Muscle layer of colon (tissue), 2 donors: Measurements from ENCODE around the gene PSORS1C1.
"Not testable (repeated sequence)": the region's sequence is repeated elsewhere in the genome, so short reads cannot be mapped to it uniquely, and the experiment has no call there.

Source experiments
- H3K27ac ChIP-seq: one replicate; pipeline ENCODE4 v1.7.0; 2013; ENCODE audit warnings: low read depth, mild to moderate bottlenecking, low read length, moderate library complexity
- H3K27me3 ChIP-seq, 2 donors: one replicate each; pipeline ENCODE4 v1.7.0; 2013; ENCODE audit warnings: low read length in 2 of 2, mild to moderate bottlenecking in 2 of 2; ENCODE audit not compliant: insufficient read depth in 2 of 2, control insufficient read depth in 1 of 2
- H3K36me3 ChIP-seq: one replicate; pipeline ENCODE4 v1.7.0; 2013; ENCODE audit warnings: mild to moderate bottlenecking, low read length; ENCODE audit not compliant: insufficient read depth
- H3K4me1 ChIP-seq: one replicate; pipeline ENCODE4 v1.7.0; 2013; ENCODE audit warnings: mild to moderate bottlenecking, low read length; ENCODE audit not compliant: insufficient read depth
- H3K4me3 ChIP-seq, 2 donors: one replicate each; pipeline ENCODE4 v1.7.0; 2013; ENCODE audit warnings: low read length in 2 of 2, low read depth in 1 of 2, mild to moderate bottlenecking in 1 of 2, moderate library complexity in 1 of 2
- H3K9ac ChIP-seq: one replicate; pipeline ENCODE4 v1.7.0; 2013; ENCODE audit warnings: low read length
- H3K9me3 ChIP-seq: one replicate; pipeline ENCODE4 v1.7.0; 2013; ENCODE audit warnings: mild to moderate bottlenecking, low read length
- donor health status: abdominal sarcoma.
- donor health status: Adenocarcinoma of cecum.

The PSORS1C1 gene

GRCh38 chr6:31114541-31114878 lies at the start of gene PSORS1C1:
PSORS1C1 (plus strand) TSS chr6:31114800; CDS start chr6:31129633, 14,833 bp downstream.
- no peaks in the 10 kb centered on the region for H3K36me3 ChIP-seq
- no peaks in the 10 kb centered on the region for H3K9me3 ChIP-seq
- H3K4me1 ChIP-seq, result peaks cover 33% of the 10 kb centered on the region
- H3K27ac ChIP-seq, result peak within 1 kb of the TSS; percentile 68
- H3K27me3 ChIP-seq, result no peaks in the 10 kb centered on the region
- peak within 1 kb of the TSS; percentile 9 for H3K9ac ChIP-seq
- peak within 1 kb of the TSS in 1 of 2 donors; percentile 37 for H3K4me3 ChIP-seq

GRCh38 chr6:31065556-31065955 lies 49.0 kb upstream of the PSORS1C1 start:
- Histone ChIP-seq H3K9ac (no peak overlapping the region), H3K27me3 (peaks cover 0 to 3% of the 10 kb centered on the region in 2 donors), H3K4me3 (no peak overlapping the region), H3K9me3 (no peaks in the 10 kb centered on the region), H3K27ac (no peak overlapping the region), H3K4me1 (no peaks in the 10 kb centered on the region), H3K36me3 (no peaks in the 10 kb centered on the region)

DNA sequence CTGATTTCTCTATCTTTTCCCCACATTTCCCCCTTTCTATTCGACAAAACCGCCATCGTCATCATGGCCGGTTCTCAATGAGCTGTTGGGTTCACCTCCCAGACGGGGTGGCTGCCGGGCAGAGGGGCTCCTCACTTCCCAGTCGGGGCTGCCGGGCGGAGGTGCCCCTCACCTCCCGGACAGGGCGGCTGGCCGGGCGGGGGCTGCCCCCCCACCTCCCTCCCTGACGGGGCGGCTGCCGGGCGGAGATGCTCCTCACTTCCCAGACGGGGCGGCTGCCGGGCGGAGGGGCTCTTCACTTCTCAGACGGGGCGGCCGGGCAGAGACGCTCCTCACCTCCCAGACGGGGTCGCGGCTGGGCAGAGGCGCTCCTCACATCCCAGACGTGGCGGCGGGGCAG lies 47.6 kb upstream of the PSORS1C1 start:
- not testable (repeated sequence) for H3K4me3 ChIP-seq, H3K9ac ChIP-seq, H3K27ac ChIP-seq, H3K27me3 ChIP-seq, H3K9me3 ChIP-seq, H3K4me1 ChIP-seq, H3K36me3 ChIP-seq

DNA sequence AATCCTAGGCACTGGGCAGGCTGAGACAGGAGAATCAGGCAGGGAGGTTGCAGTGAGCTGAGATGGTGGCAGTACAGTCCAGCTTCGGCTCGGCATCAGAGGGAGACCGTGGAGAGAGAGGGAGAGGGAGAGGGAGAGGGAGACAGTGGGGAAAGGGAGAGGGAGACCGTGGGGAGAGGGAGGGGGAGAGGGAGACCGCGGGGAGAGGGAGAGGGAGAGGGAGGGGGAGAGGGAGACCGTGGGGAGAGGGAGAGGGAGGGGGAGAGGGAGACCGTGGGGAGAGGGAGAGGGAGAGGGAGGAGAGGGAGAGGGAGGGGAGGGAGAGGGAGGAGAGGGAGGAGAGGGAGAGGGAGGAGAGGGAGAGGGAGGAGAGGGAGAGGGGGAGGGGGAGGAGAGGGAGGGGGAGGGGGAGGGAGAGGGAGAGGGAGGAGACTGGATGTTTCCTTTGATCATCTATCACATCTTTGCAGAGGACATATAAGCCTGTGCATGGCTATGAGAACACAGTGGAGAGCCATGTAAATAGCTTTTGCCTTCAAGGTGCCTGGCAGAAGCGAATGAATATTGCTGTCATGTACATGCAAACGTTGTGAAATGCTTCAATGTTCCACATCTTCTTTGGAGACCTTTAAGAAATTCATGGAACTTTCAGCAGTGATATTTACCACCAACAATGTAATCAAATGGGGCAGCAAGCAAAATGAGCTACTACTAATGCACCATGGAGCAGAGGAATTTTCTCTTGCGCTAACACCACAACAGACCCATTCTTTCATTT lies 46.5 kb upstream of the PSORS1C1 start:
- not testable (repeated sequence) for H3K4me1 ChIP-seq, H3K9ac ChIP-seq, H3K27ac ChIP-seq, H3K9me3 ChIP-seq, H3K36me3 ChIP-seq, H3K27me3 ChIP-seq, H3K4me3 ChIP-seq

DNA sequence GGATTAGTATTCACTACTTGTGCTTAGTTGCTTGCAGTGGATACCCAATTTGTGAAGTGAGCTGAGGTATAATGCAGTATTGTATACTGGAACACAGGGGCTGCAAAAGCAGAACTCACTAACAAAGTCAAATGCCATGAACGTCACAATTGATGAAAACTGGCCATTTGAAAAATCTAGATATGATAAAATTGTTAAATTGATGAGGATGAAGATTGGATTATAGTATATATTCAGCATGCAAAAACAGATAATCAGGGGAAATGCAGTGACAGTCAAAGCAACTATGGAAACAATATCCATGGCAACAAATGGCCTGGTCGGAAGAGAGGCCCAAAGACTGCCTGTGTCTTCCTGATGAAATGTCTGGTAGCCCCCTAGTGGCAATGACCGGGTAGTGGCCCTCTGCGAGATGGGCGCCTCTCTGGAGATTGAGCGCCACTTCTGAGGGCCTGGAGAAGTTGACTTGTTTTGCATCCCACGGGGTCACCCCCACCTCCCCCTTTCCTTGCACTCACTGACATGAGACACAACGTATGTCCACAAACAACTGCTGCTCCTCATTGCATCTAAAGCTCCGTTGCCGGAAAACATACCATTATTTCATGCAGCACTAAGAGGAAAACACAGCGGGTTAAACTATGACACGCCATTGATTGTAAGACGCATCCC lies 45.8 kb upstream of the PSORS1C1 start:
- H3K9ac ChIP-seq, result no peak overlapping the region
- no peak overlapping the region for H3K4me3 ChIP-seq
- H3K27me3 ChIP-seq, result no peaks in the 10 kb centered on the region
- H3K27ac ChIP-seq, result no peak overlapping the region
- H3K36me3 ChIP-seq, result no peaks in the 10 kb centered on the region
- H3K4me1 ChIP-seq, result peaks cover 8% of the 10 kb centered on the region
- H3K9me3 ChIP-seq, result no peaks in the 10 kb centered on the region

DNA sequence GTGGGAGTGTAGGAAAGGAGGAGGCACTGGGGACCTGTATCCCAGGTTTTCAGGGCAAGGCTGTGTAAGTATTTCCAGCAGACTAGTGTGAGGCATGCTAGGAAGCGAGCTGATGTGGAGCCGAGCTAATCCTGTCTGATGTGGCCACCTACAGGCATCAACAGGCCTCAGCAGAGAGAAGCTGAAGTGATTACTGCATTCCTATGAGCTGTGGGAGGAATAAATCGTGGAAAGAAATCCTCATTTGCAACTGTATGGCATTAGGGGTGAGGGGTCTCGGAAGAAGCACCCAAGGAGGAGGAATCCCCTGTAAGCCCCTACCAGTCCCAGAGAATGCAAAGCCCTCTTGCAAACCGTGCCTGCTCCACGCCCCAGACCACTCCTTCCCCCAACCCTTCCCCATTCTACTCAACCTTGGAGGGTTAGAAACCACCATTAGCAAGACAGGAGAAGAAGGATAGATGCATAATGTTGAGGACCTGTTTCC lies 43.8 kb upstream of the PSORS1C1 start:
- no peak overlapping the region for H3K9ac ChIP-seq
- H3K27ac ChIP-seq, result no peak overlapping the region
- H3K4me3 ChIP-seq, result no peak overlapping the region

DNA sequence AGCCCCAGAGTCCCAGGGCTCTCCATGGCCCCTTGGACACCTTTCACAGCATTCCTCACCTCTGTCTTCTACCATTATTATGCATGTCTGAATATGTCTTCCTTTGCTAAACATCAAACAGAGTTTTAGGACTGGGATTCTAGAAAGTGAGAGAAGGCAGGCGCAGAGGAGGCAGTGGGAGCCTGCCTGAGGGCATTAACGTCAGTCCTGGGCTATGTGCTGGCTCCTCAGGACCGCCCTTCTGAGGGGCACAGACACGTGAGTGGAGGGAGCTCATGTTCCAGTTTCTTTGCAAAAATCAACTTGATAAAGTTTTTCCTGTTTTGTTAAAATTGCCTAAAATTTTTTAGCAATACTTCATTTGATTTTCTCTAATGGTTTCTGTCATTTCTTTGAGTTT lies 40.2 kb upstream of the PSORS1C1 start:
- H3K36me3 ChIP-seq, result no peaks in the 10 kb centered on the region
- H3K27me3 ChIP-seq, result no peaks in the 10 kb centered on the region
- no peak overlapping the region for H3K4me3 ChIP-seq
- no peak overlapping the region for H3K9ac ChIP-seq
- no peak overlapping the region for H3K27ac ChIP-seq
- no peaks in the 10 kb centered on the region for H3K9me3 ChIP-seq
- H3K4me1 ChIP-seq, result peaks cover 10% of the 10 kb centered on the region

More for the DNA sequence above, 43.8 kb upstream of the PSORS1C1 start:
- Histone ChIP-seq H3K27me3 (no peaks in the 10 kb centered on the region), H3K9me3 (no peaks in the 10 kb centered on the region), H3K36me3 (no peaks in the 10 kb centered on the region), H3K4me1 (peaks cover 8% of the 10 kb centered on the region)

DNA sequence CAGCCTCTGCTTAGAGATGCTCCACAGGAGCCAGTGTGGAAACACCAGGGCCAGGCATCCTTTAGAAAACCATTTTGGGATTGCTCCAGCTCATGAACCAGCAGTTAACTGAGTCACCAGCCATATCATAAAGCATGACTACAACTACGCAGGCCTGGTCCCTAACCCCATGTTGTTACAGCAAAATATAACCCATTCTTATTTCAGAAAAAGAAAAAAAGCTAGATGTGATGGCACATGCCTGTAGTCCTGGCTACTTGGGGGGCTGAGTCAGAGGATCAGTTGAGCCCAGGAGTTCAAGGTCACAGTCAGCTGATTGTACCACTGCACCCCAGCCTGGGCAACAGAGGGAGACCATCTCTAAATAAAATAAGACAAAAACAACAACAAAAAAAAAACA lies 39.1 kb upstream of the PSORS1C1 start:
- Histone ChIP-seq H3K27me3 (no peaks in the 10 kb centered on the region), H3K4me3 (no peak overlapping the region)

GRCh38 chr6:31076611-31077010 lies 38.0 kb upstream of the PSORS1C1 start:
- Histone ChIP-seq H3K27ac (no peak overlapping the region), H3K9me3 (no peaks in the 10 kb centered on the region), H3K9ac (no peak overlapping the region), H3K4me3 (no peak overlapping the region), H3K36me3 (no peaks in the 10 kb centered on the region), H3K4me1 (peaks cover 13% of the 10 kb centered on the region), H3K27me3 (no peaks in the 10 kb centered on the region)

More for the DNA sequence above, 39.1 kb upstream of the PSORS1C1 start:
- Histone ChIP-seq H3K27ac (no peak overlapping the region), H3K9ac (no peak overlapping the region), H3K4me1 (peaks cover 13% of the 10 kb centered on the region), H3K36me3 (no peaks in the 10 kb centered on the region), H3K9me3 (no peaks in the 10 kb centered on the region)

- no peak overlapping the region for H3K9ac ChIP-seq
- H3K36me3 ChIP-seq, result no peaks in the 10 kb centered on the region
- H3K9me3 ChIP-seq, result no peaks in the 10 kb centered on the region
- peaks cover 5% of the 10 kb centered on the region for H3K4me1 ChIP-seq
- H3K27ac ChIP-seq, result no peak overlapping the region
- peak overlapping the region in 1 of 2 donors; percentile 28 for H3K4me3 ChIP-seq
- H3K27me3 ChIP-seq, result no peaks in the 10 kb centered on the region
Measured at GRCh38 chr6:31079656-31080261, 34.8 kb upstream of the PSORS1C1 start.

DNA sequence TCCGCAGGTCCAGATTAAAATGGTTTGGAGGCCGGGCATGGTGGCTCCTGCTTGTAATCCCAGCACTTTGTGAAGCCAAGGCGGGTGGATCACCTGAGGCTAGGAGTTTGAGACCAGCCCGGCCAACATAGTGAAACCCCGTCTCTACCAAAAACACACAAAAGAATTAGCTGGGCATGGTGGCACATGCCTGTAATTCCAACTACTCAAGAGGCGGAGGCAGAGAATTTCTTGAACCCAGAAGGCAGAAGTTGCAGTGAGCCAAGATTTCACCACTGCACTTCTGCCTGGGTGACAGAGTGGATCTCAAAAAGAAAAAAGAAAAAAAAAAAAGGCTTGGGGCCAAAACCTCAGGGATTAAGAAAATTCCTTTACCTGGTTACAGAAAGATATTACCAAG lies 32.7 kb upstream of the PSORS1C1 start:
- Histone ChIP-seq H3K9me3 (no peaks in the 10 kb centered on the region), H3K4me1 (peaks cover 5% of the 10 kb centered on the region), H3K27me3 (no peaks in the 10 kb centered on the region), H3K9ac (no peak overlapping the region), H3K36me3 (no peaks in the 10 kb centered on the region), H3K27ac (no peak overlapping the region), H3K4me3 (no peak overlapping the region)
